Vagina (tissue), 2 donors: ENCODE data around the gene LMOD1. TPM values are rescaled to one million over a fixed set of nuclear protein-coding genes. Genes with fewer than 3 reads are reported as not detected.

ENCODE experiments used
- DNase-seq, 2 donors: peaks; one replicate each; pipeline ENCODE4 v3.0.0-alpha.2; 2017; ENCODE audit errors: extremely low spot score in 2 of 2
- H3K27ac ChIP-seq: fragments of 200-600 bp; sonication (generic); one replicate; pipeline ENCODE4 v1.5.1; 2019
- H3K27me3 ChIP-seq: fragments of 200-600 bp; sonication (generic); one replicate; pipeline ENCODE4 v1.5.1; 2019
- H3K36me3 ChIP-seq, 2 donors: fragments of 200-600 bp; sonication (generic); one replicate each; pipeline ENCODE4 v1.5.1; 2017 to 2019
- H3K4me1 ChIP-seq: fragments of 200-600 bp; sonication (generic); one replicate; pipeline ENCODE4 v1.5.1; 2019
- H3K4me3 ChIP-seq, 2 donors: fragments of 200-600 bp; sonication (generic); 1 replicate in 1 of 2; 2 replicates in 1 of 2; pipeline ENCODE4 v1.5.1; 2016 to 2019
- H3K9me3 ChIP-seq: fragments of 200-600 bp; sonication (generic); one replicate; pipeline ENCODE4 v1.5.1; 2019
- CTCF ChIP-seq, 3 experiments: fragments of 450-650 bp in 2 of 3; fragments of 200-600 bp in 1 of 3; sonication (generic) in 1 of 3; IDR thresholded peaks; one replicate each; pipeline ENCODE4 v1.5.1; 2017 to 2019; ENCODE audit warnings: antibody characterized with exemption in 3 of 3, mild to moderate bottlenecking in 2 of 3, moderate library complexity in 2 of 3
- POLR2A ChIP-seq, 2 donors: fragments of 450-650 bp; IDR thresholded peaks; one replicate each; pipeline ENCODE4 v1.6.1; 2017; ENCODE audit warnings: antibody characterized with exemption in 2 of 2, mild to moderate bottlenecking in 2 of 2, moderate library complexity in 2 of 2
- POLR2AphosphoS5 ChIP-seq, 2 donors: sonication (generic); formaldehyde crosslinking; IDR thresholded peaks; one replicate each; pipeline ENCODE4 v1.9.0; 2017; ENCODE audit warnings: antibody characterized with exemption in 2 of 2, mild to moderate bottlenecking in 2 of 2, low read depth in 1 of 2; ENCODE audit not compliant: insufficient read depth in 1 of 2
- intact Hi-C: fragments of 100-400 bp; cut with DNase I; formaldehyde crosslinking; loops from one replicate; pipeline ENCODE4 v1.15.1; 2023
- total RNA-seq: library from RNA; depleted of rRNA; stranded (reverse); fragments of >200 nt; gene quantifications from one replicate; pipeline ENCODE4 v1.2.3, GENCODE V29; 2016

LMOD1 gene
- total RNA-seq, 1 donor from 2014 or later = 107 TPM

DNA sequence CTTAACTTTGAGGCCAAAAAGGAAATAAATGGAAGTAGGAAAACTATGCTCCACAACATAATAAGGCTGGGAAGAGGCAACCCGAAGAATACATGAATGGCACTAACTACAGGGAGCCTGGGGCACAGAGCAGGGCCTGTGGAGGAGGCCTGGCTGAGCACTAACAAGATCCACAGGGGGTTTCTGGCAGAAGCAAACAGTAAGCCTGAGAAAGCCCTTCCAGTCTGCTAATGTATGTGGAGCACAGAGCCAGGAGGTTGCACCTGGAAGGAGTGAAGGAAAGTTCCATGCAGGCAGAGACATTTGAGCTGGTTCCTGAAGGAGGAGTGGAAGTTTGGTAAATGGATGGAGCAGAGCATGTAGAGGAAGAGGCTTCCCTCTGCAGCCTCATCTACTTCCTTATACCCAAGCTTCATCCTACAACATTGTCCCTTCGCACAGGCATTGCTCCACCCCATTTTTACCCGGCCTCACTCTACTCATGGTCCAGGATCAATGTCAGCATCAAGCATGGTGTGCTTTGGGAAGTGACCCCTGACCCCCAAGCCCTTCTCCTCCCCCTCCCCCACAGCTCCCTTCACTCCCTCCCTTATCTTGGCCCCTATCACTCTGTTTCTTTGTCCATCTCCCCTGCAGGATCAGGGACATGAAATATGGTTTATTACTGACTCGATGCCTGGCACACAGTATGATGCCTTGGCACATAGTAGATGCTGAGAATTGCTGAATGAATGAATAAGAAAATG lies 34.3 kb downstream of the LMOD1 start:
- Histone ChIP-seq H3K4me3 (no peak overlapping the region), H3K27me3 (no peaks in the 10 kb centered on the region), H3K4me1 (peaks cover 89% of the 10 kb centered on the region), H3K9me3 (no peaks in the 10 kb centered on the region), H3K36me3 (no peaks in the 10 kb centered on the region), H3K27ac (peak overlapping the region; percentile 92)
- intact Hi-C loops = no loop called here
- DNase-seq = no peak
- TF ChIP-seq POLR2A (IDR thresholded peaks at IDR 0.05) = no peak
- no peak for TF ChIP-seq POLR2AphosphoS5 (IDR thresholded peaks at IDR 0.05; ENCODE audit: insufficient read depth in 1 of 2, low read depth in 1 of 2)
- no peak for TF ChIP-seq CTCF (IDR thresholded peaks at IDR 0.05)

GRCh38 chr1:201907621-201908020 lies 38.7 kb downstream of the LMOD1 start:
- intact Hi-C loops = no loop called here
- Histone ChIP-seq H3K36me3 (no peaks in the 10 kb centered on the region), H3K4me1 (peaks cover 89% of the 10 kb centered on the region), H3K27ac (peak overlapping the region; percentile 93), H3K4me3 (no peak overlapping the region), H3K9me3 (no peaks in the 10 kb centered on the region), H3K27me3 (no peaks in the 10 kb centered on the region)
- DNase-seq = no peak
- TF ChIP-seq CTCF (IDR thresholded peaks at IDR 0.05) (no peak), POLR2A (IDR thresholded peaks at IDR 0.05) (no peak), POLR2AphosphoS5 (IDR thresholded peaks at IDR 0.05; ENCODE audit: insufficient read depth in 1 of 2, low read depth in 1 of 2) (no peak)

DNA sequence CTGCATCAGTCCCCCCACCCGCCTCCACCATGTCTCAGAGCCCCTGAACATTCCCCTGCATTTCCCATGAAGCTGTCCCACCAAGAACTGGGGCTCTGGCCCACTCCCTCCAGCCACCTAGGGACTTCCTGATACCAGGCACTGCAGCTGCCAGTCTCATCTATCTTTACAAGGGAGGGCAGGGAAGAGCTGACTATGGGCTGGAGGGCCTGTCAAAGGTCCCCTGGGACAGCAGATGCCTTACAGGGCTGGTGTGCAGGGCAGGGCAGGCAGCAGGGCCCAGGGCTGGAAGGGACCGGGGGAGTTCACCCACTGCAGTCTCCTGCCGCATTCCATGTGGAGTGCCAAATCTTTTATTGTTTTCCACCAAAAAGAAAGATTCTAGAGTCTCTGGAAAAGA lies 40.0 kb downstream of the LMOD1 start:
- Histone ChIP-seq H3K9me3 (no peaks in the 10 kb centered on the region), H3K4me1 (peaks cover 84% of the 10 kb centered on the region), H3K27me3 (no peaks in the 10 kb centered on the region), H3K27ac (peak overlapping the region; percentile 93), H3K4me3 (no peak overlapping the region), H3K36me3 (no peaks in the 10 kb centered on the region)
- TF ChIP-seq POLR2AphosphoS5 (IDR thresholded peaks at IDR 0.05; ENCODE audit: insufficient read depth in 1 of 2, low read depth in 1 of 2) (no peak), POLR2A (IDR thresholded peaks at IDR 0.05) (no peak), CTCF (IDR thresholded peaks at IDR 0.05) (no peak)
- intact Hi-C loops = no loop called here
- no peak for DNase-seq

GRCh38 chr1:201905234-201905890 lies 41.0 kb downstream of the LMOD1 start:
- Histone ChIP-seq H3K27me3 (no peaks in the 10 kb centered on the region), H3K27ac (peak overlapping the region; percentile 93), H3K4me1 (peaks cover 86% of the 10 kb centered on the region), H3K4me3 (peak overlapping the region in 1 of 2 donors; percentile 16), H3K36me3 (no peaks in the 10 kb centered on the region), H3K9me3 (no peaks in the 10 kb centered on the region)
- intact Hi-C loops = no loop called here
- no peak for DNase-seq
- TF ChIP-seq POLR2AphosphoS5 (IDR thresholded peaks at IDR 0.05; ENCODE audit: insufficient read depth in 1 of 2, low read depth in 1 of 2) = no peak
- TF ChIP-seq CTCF (IDR thresholded peaks at IDR 0.05) = no peak
- TF ChIP-seq POLR2A (IDR thresholded peaks at IDR 0.05) = no peak

DNA sequence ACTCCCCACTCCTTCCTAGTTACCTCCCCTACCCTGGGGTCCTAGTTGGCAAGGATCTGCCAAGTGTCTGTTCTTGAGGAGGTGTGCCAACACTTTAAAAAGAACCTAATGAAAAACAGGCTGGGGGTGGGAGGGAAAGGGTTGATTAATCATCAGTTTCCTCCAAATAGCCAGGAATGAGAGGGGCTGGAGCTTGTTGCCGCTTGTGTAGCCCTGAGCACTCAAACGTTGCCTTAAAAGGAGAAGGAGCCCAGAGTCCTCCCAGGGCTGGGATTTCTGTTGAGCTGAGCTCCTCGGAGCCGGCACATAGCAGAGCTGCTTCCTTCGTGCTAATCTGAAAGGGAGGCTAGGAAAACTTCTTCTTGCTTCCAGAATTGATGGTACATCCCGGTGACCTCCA lies 41.8 kb downstream of the LMOD1 start:
- Histone ChIP-seq H3K9me3 (no peaks in the 10 kb centered on the region), H3K4me1 (peaks cover 82% of the 10 kb centered on the region), H3K4me3 (no peak overlapping the region), H3K27me3 (no peaks in the 10 kb centered on the region), H3K27ac (peak overlapping the region; percentile 93), H3K36me3 (no peaks in the 10 kb centered on the region)
- no peak for TF ChIP-seq POLR2A (IDR thresholded peaks at IDR 0.05)
- TF ChIP-seq CTCF (IDR thresholded peaks at IDR 0.05) = no peak
- peak in 1 of 2 donors; percentile 58 for TF ChIP-seq POLR2AphosphoS5 (IDR thresholded peaks at IDR 0.05; ENCODE audit: insufficient read depth in 1 of 2, low read depth in 1 of 2)
- DNase-seq = no peak
- intact Hi-C loops = no loop called here
